ENCODE data around the gene PNRC2. TPM values are rescaled to one million over a fixed set of nuclear protein-coding genes. Genes with fewer than 3 reads are reported as not detected.

The PNRC2 gene
- total RNA-seq, 2 donors from 2014 or later: 112 to 125 TPM

Other genes with a start within 250 kb of the PNRC2 start
- gene ELOA, start 216.4 kb upstream of the PNRC2 start, total RNA-seq: 10 to 100 TPM; 30.1 to 48.5 TPM
- gene PITHD1, start 181.4 kb upstream of the PNRC2 start, total RNA-seq: 10 to 100 TPM; 60.7 to 93.9 TPM
- gene LYPLA2, start 168.7 kb upstream of the PNRC2 start, total RNA-seq: 10 to 100 TPM; 70.0 to 94.8 TPM
- gene GALE, start 159.1 kb upstream of the PNRC2 start, total RNA-seq: 10 to 100 TPM; 56.6 to 57.1 TPM
- gene HMGCL, start 134.4 kb upstream of the PNRC2 start, total RNA-seq: 10 to 100 TPM; 26.3 to 82.1 TPM
- gene FUCA1, start 91.5 kb upstream of the PNRC2 start, total RNA-seq: 1 to 10 TPM; 4.8 to 5.2 TPM
- under 1 TPM; 0.04 to 0.08 TPM for gene CNR2, start 46.5 kb upstream of the PNRC2 start, total RNA-seq
- gene SRSF10, start 20.5 kb downstream of the PNRC2 start, total RNA-seq: 100 to 1,000 TPM; 168 to 199 TPM
- gene MYOM3, start 152.3 kb downstream of the PNRC2 start, total RNA-seq: not detected
- gene IL22RA1, start 183.3 kb downstream of the PNRC2 start, total RNA-seq: not detected
- 1 to 10 TPM; 1.6 to 9.2 TPM for gene IFNLR1, start 227.5 kb downstream of the PNRC2 start, total RNA-seq